ENCODE data around the gene ATP5F1A. TPM values are rescaled to one million over a fixed set of nuclear protein-coding genes. Genes with fewer than 3 reads are reported as not detected.

ATP5F1A gene
- total and polyA plus RNA-seq, 4 donors: 267 to 618 (median 369) TPM

- TF ChIP-seq GABPA (IDR thresholded peaks at IDR 0.05 in 1 of 2, conservative IDR thresholded peaks at IDR 0.05 in 1 of 2) (no peak), FOXA2 (IDR thresholded peaks at IDR 0.05) (no peak), SP1 (IDR thresholded peaks at IDR 0.05) (no peak)
Measured at GRCh38 chr18:46046126-46046525, 52.0 kb downstream of the ATP5F1A start (continued).

GRCh38 chr18:46042571-46043123 is 55.4 kb downstream of the ATP5F1A start:
- WGBS: 78% methylated on average over 3 of the region's 3 CpGs
- TF ChIP-seq FOXA1 (IDR thresholded peaks at IDR 0.05): no peak
- TF ChIP-seq RAD21 (IDR thresholded peaks at IDR 0.05): no peak
- no peak for TF ChIP-seq SP1 (IDR thresholded peaks at IDR 0.05)
- no peak for TF ChIP-seq YY1 (IDR thresholded peaks at IDR 0.05)
- TF ChIP-seq FOXA2 (IDR thresholded peaks at IDR 0.05): no peak
- Histone ChIP-seq H3K4me3 (ENCODE audit: low read depth in 1 of 3, low read length in 3 of 3) (no peak overlapping the region), H3K9me3 (ENCODE audit: control insufficient read depth in 4 of 4, low read length in 3 of 4) (no peaks in the 10 kb centered on the region), H3K27me3 (ENCODE audit: control insufficient read depth in 4 of 4, insufficient read depth in 4 of 4, low read length in 3 of 4) (no peaks in the 10 kb centered on the region), H3K4me1 (ENCODE audit: control insufficient read depth in 4 of 4, insufficient read depth in 4 of 4, low read length in 3 of 4) (peaks cover 2 to 10% (median 5%) of the 10 kb centered on the region in 4 donors), H3K9ac (ENCODE audit: low read depth in 1 of 2, low read length in 2 of 2) (no peak overlapping the region), H3K27ac (ENCODE audit: low read depth in 1 of 2, low read length in 2 of 2) (no peak overlapping the region), H3K36me3 (ENCODE audit: control insufficient read depth in 4 of 4, insufficient read depth in 3 of 4, low read depth in 1 of 4, low read length in 3 of 4) (peaks cover 0 to 3% (median 0%) of the 10 kb centered on the region in 4 donors)
- DNase-seq (ENCODE audit: low spot score): no peak

GRCh38 chr18:46040747-46041104 is 57.4 kb downstream of the ATP5F1A start:
- H3K27ac ChIP-seq (ENCODE audit: low read depth in 1 of 2, low read length in 2 of 2): no peak overlapping the region
- no peaks in the 10 kb centered on the region for H3K9me3 ChIP-seq (ENCODE audit: control insufficient read depth in 4 of 4, low read length in 3 of 4)
- no peaks in the 10 kb centered on the region for H3K27me3 ChIP-seq (ENCODE audit: control insufficient read depth in 4 of 4, insufficient read depth in 4 of 4, low read length in 3 of 4)
- 80% methylated on average over 5 of the region's 5 CpGs for WGBS
- peaks cover 3 to 13% (median 8%) of the 10 kb centered on the region in 4 donors for H3K4me1 ChIP-seq (ENCODE audit: control insufficient read depth in 4 of 4, insufficient read depth in 4 of 4, low read length in 3 of 4)
- no peak for DNase-seq (ENCODE audit: low spot score)
- H3K36me3 ChIP-seq (ENCODE audit: control insufficient read depth in 4 of 4, insufficient read depth in 3 of 4, low read depth in 1 of 4, low read length in 3 of 4): peaks cover 0 to 3% (median 0%) of the 10 kb centered on the region in 4 donors
- H3K9ac ChIP-seq (ENCODE audit: low read depth in 1 of 2, low read length in 2 of 2): no peak overlapping the region
- TF ChIP-seq NR2F2 (IDR thresholded peaks at IDR 0.05) (no peak), RXRA (IDR thresholded peaks at IDR 0.05) (no peak), FOXA2 (IDR thresholded peaks at IDR 0.05) (no peak), REST (IDR thresholded peaks at IDR 0.05) (no peak), YY1 (IDR thresholded peaks at IDR 0.05) (no peak)
- H3K4me3 ChIP-seq (ENCODE audit: low read depth in 1 of 3, low read length in 3 of 3): no peak overlapping the region

- Histone ChIP-seq H3K27ac (ENCODE audit: low read depth in 1 of 2, low read length in 2 of 2) (no peak overlapping the region), H3K9ac (ENCODE audit: low read depth in 1 of 2, low read length in 2 of 2) (no peak overlapping the region), H3K4me3 (ENCODE audit: low read depth in 1 of 3, low read length in 3 of 3) (no peak overlapping the region), H3K4me1 (ENCODE audit: control insufficient read depth in 4 of 4, insufficient read depth in 4 of 4, low read length in 3 of 4) (peaks cover 3 to 13% (median 8%) of the 10 kb centered on the region in 4 donors), H3K36me3 (ENCODE audit: control insufficient read depth in 4 of 4, insufficient read depth in 3 of 4, low read depth in 1 of 4, low read length in 3 of 4) (peaks cover 0 to 3% (median 0%) of the 10 kb centered on the region in 4 donors), H3K9me3 (ENCODE audit: control insufficient read depth in 4 of 4, low read length in 3 of 4) (no peaks in the 10 kb centered on the region), H3K27me3 (ENCODE audit: control insufficient read depth in 4 of 4, insufficient read depth in 4 of 4, low read length in 3 of 4) (no peaks in the 10 kb centered on the region)
- no peak for DNase-seq (ENCODE audit: low spot score)
- WGBS: 92% methylated on average over 5 of the region's 5 CpGs
- TF ChIP-seq HNF4A (conservative IDR thresholded peaks at IDR 0.05) (no peak), EGR1 (IDR thresholded peaks at IDR 0.05; ENCODE audit: low read depth in 2 of 2) (no peak), MAX (IDR thresholded peaks at IDR 0.05) (no peak), YY1 (IDR thresholded peaks at IDR 0.05) (no peak), FOXA2 (IDR thresholded peaks at IDR 0.05) (no peak), RXRA (IDR thresholded peaks at IDR 0.05) (no peak), HNF4G (IDR thresholded peaks at IDR 0.05) (no peak), GABPA (IDR thresholded peaks at IDR 0.05 in 1 of 2, conservative IDR thresholded peaks at IDR 0.05 in 1 of 2) (no peak), RAD21 (IDR thresholded peaks at IDR 0.05) (no peak), JUND (IDR thresholded peaks at IDR 0.05) (no peak), ZBTB33 (IDR thresholded peaks at IDR 0.05) (no peak), TAF1 (conservative IDR thresholded peaks at IDR 0.05) (no peak), CTCF (IDR thresholded peaks at IDR 0.05; ENCODE audit: low read depth, low read length, missing input control) (no peak), SP1 (IDR thresholded peaks at IDR 0.05) (no peak)
Measured at GRCh38 chr18:46040033-46040746, 57.9 kb downstream of the ATP5F1A start.

Data from liver (tissue), 9 donors.